Spleen (tissue), 7 donors: Measurements from ENCODE around the gene MESD.

ENCODE experiments used
- POLR2A ChIP-seq, 3 donors: fragments of 450-650 bp; IDR thresholded peaks; one replicate each; pipeline ENCODE4 v1.5.1; 2017; ENCODE audit warnings: antibody characterized with exemption in 3 of 3, mild to moderate bottlenecking in 1 of 3
- POLR2AphosphoS5 ChIP-seq, 3 donors: sonication (generic); formaldehyde crosslinking; IDR thresholded peaks; one replicate each; pipeline ENCODE4 v1.5.1; 2017; ENCODE audit warnings: antibody characterized with exemption in 3 of 3
- TF ChIP-seq, protein P1 (sequence below), 11 experiments: fragments of 200-600 bp in 7 of 11; fragments of 450-650 bp in 4 of 11; sonication (generic) in 4 of 11; IDR thresholded peaks in 8 of 11; conservative IDR thresholded peaks in 3 of 11; 1 replicate in 7 of 11; 2 replicates in 4 of 11; pipeline versions ENCODE4 v1.4.0 to v1.8.0; 2016 to 2021; ENCODE audit warnings: antibody characterized with exemption in 11 of 11, inconsistent platforms in 4 of 11, mild to moderate bottlenecking in 1 of 11
- donor health status: DM: no; HTN: no; CAD: no; lungs with moderate emphysema.
- donor health status: DM: no; HTN: no; CAD: no.
- donor health status: DM: no; HTN: no; CAD: no.

DNA sequence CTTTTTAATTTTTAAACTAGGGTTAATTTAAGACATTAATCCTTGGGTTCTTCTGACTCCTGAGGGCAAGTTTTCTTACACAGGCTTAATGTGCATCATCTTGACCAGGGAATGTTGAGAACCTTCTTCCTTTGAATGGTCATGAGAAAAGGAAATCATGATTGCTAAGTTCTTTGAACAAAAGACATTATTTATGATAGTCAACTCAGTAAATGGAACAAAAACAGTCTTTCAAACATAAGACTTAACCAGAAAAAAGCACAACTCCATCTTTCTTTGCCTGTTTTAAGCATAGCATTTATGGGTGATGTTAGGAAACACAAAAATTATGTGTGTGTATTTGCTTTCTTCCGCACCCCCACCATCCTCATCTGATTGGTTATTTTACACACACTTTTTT lies 16.5 kb upstream of the MESD start:
- TF ChIP-seq, protein P1, sequence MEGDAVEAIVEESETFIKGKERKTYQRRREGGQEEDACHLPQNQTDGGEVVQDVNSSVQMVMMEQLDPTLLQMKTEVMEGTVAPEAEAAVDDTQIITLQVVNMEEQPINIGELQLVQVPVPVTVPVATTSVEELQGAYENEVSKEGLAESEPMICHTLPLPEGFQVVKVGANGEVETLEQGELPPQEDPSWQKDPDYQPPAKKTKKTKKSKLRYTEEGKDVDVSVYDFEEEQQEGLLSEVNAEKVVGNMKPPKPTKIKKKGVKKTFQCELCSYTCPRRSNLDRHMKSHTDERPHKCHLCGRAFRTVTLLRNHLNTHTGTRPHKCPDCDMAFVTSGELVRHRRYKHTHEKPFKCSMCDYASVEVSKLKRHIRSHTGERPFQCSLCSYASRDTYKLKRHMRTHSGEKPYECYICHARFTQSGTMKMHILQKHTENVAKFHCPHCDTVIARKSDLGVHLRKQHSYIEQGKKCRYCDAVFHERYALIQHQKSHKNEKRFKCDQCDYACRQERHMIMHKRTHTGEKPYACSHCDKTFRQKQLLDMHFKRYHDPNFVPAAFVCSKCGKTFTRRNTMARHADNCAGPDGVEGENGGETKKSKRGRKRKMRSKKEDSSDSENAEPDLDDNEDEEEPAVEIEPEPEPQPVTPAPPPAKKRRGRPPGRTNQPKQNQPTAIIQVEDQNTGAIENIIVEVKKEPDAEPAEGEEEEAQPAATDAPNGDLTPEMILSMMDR (IDR thresholded peaks at IDR 0.05 in 8 of 11, conservative IDR thresholded peaks at IDR 0.05 in 3 of 11), result no peak
- TF ChIP-seq POLR2A (IDR thresholded peaks at IDR 0.05) (no peak), POLR2AphosphoS5 (IDR thresholded peaks at IDR 0.05) (no peak)
